H1 (cell line): ENCODE results near the gene DPEP3. TPM values are rescaled to one million over a fixed set of nuclear protein-coding genes. Genes with fewer than 3 reads are reported as not detected.

Experiments used
- CBX5 ChIP-seq: fragments of 300-800, 300-1000 bp; sonication (generic); IDR thresholded peaks from 2 replicates; pipeline ENCODE4 v1.7.1; 2016; ENCODE audit warnings: antibody characterized with exemption, low read length, low read depth
- JUN ChIP-seq: IDR thresholded peaks from 2 replicates; pipeline ENCODE4 v1.6.1; 2011; ENCODE audit warnings: low read depth, mild to moderate bottlenecking, improper control_type of control experiment, low read length
- POLR2AphosphoS5 ChIP-seq: IDR thresholded peaks from 2 replicates; pipeline ENCODE4 v1.6.1; 2011; ENCODE audit warnings: low read depth, low read length
- RAD21 ChIP-seq, 2 experiments: IDR thresholded peaks in 1 of 2; conservative IDR thresholded peaks in 1 of 2; 2 replicates each; pipeline ENCODE4 v1.6.1; 2011; ENCODE audit warnings: low read depth in 2 of 2, low read length in 2 of 2, improper control_type of control experiment in 1 of 2, inconsistent platforms in 1 of 2, mild to moderate bottlenecking in 1 of 2, moderate library complexity in 1 of 2
- RXRA ChIP-seq: IDR thresholded peaks from 2 replicates; pipeline ENCODE4 v1.6.1; 2011; ENCODE audit warnings: low read depth, mild to moderate bottlenecking, low read length, moderate library complexity; ENCODE audit not compliant: insufficient read depth
- SP1 ChIP-seq: IDR thresholded peaks from 2 replicates; pipeline ENCODE4 v1.6.1; 2011; ENCODE audit warnings: low read depth, low read length
- TAF1 ChIP-seq: IDR thresholded peaks from 2 replicates; pipeline ENCODE4 v1.6.1; 2011; ENCODE audit warnings: mild to moderate bottlenecking, low read depth, low read length
- ZNF274 ChIP-seq: IDR thresholded peaks from 2 replicates; pipeline ENCODE4 v1.7.0; 2012; ENCODE audit warnings: low read length, borderline replicate concordance; ENCODE audit errors: extremely low read depth
- polyA plus RNA-seq, 7 experiments: library from polyadenylated mRNA; depleted of rRNA in 3 of 7; stranded (reverse) in 5 of 7; unstranded in 2 of 7; fragments of >200 nt in 5 of 7; fragments of 200-250 nt in 2 of 7; gene quantifications; 1 replicate in 5 of 7; 2 replicates in 1 of 7; 4 replicates in 1 of 7; pipeline versions ENCODE4 v1.2.1 to v1.2.3, GENCODE V29; 2011 to 2013; ENCODE audit warnings: missing spikeins in 2 of 7, mixed read lengths in 2 of 7
- total RNA-seq: library from RNA; stranded (reverse); fragmentation: NEBNext Ultra II Directional; extraction: Animal tissue kit (Norgen Biotek cat#: 25700); gene quantifications from 2 replicates; pipeline ENCODE4 v1.2.1, GENCODE V29; 2021

Gene DPEP3
- total and polyA plus RNA-seq, 2 of the 8 experiments (the other 6 are each of a cell fraction or from before 2014, with no cell fraction given) = 6.5 to 9.9 TPM

- no peak for TF ChIP-seq RAD21 (IDR thresholded peaks at IDR 0.05 in 1 of 2, conservative IDR thresholded peaks at IDR 0.05 in 1 of 2; ENCODE audit: low read depth in 2 of 2, low read length in 2 of 2)
- no peak for TF ChIP-seq ZNF274
- TF ChIP-seq JUN = no peak
- no peak for TF ChIP-seq SP1
- TF ChIP-seq CBX5 = no peak
- TF ChIP-seq TAF1 = no peak
- no peak for TF ChIP-seq POLR2AphosphoS5
- no peak for TF ChIP-seq RXRA
These were observed 20.6 kb downstream of the DPEP3 start (continued) for GRCh38 chr16:67959536-67960329.
